GM21447 (cell line): Measurements from ENCODE around the gene CFAP100.

Experiments used
- ATAC-seq: cut with Tn5 transposase; IDR thresholded peaks from one replicate; pipeline ENCODE4 v1.9.1; 2021; ENCODE audit not compliant: unreplicated experiment

CFAP100 gene

GRCh38 chr3:126456766-126457388, 62.2 kb downstream of the CFAP100 start:
- ATAC-seq, result no peak

GRCh38 chr3:126459111-126459762, 64.5 kb downstream of the CFAP100 start:
- ATAC-seq, result no peak

GRCh38 chr3:126459763-126460127, 65.0 kb downstream of the CFAP100 start:
- no peak for ATAC-seq

GRCh38 chr3:126460381-126460780, 65.7 kb downstream of the CFAP100 start:
- no peak for ATAC-seq

- ATAC-seq, result no peak
Measured at GRCh38 chr3:126461450-126462070, 66.9 kb downstream of the CFAP100 start.

GRCh38 chr3:126463521-126463920, 68.8 kb downstream of the CFAP100 start:
- ATAC-seq, result no peak

GRCh38 chr3:126464093-126464492, 69.4 kb downstream of the CFAP100 start:
- ATAC-seq, result no peak

- no peak for ATAC-seq
Measured at GRCh38 chr3:126464494-126464893, 69.8 kb downstream of the CFAP100 start.

GRCh38 chr3:126464997-126465396, 70.3 kb downstream of the CFAP100 start:
- ATAC-seq, result no peak

- no peak for ATAC-seq
Measured at GRCh38 chr3:126465928-126466544, 71.3 kb downstream of the CFAP100 start.

- no peak for ATAC-seq
Measured at GRCh38 chr3:126466886-126467610, 72.3 kb downstream of the CFAP100 start.

GRCh38 chr3:126467611-126467955, 72.9 kb downstream of the CFAP100 start:
- ATAC-seq, result no peak

- ATAC-seq, result no peak
Measured at GRCh38 chr3:126468028-126468891, 73.6 kb downstream of the CFAP100 start.

- no peak for ATAC-seq
Measured at GRCh38 chr3:126469479-126469878, 74.8 kb downstream of the CFAP100 start.

GRCh38 chr3:126472277-126473006, 77.7 kb downstream of the CFAP100 start:
- ATAC-seq, result no peak

GRCh38 chr3:126473292-126474168, 78.8 kb downstream of the CFAP100 start:
- ATAC-seq, result no peak

- ATAC-seq, result peak; percentile 26
Measured at GRCh38 chr3:126474498-126475412, 80.0 kb downstream of the CFAP100 start.
